D721Med (cell line): Measurements from ENCODE around the gene PKDREJ.

Experiments used
- DNase-seq: peaks from one replicate; pipeline ENCODE4 v3.0.0; 2011; ENCODE audit warnings: low spot score; ENCODE audit not compliant: insufficient read length
- FAIRE-seq: peaks from 2 replicates; lab custom pipeline; 2011; peaks lifted over from hg19 to GRCh38; lab: Jason Lieb, UNC
- CTCF ChIP-seq: IDR thresholded peaks from 2 replicates; pipeline ENCODE4 v1.5.1; 2012; ENCODE audit warnings: mild to moderate bottlenecking, control low read depth; ENCODE audit not compliant: insufficient read depth; ENCODE audit errors: missing control alignments

PKDREJ gene

GRCh38 chr22:46260038-46260437 is 3.1 kb downstream of the PKDREJ start:
- no peak for TF ChIP-seq CTCF
- DNase-seq: no peak
- no peak for FAIRE-seq

GRCh38 chr22:46259374-46259773 is 3.8 kb downstream of the PKDREJ start:
- TF ChIP-seq CTCF: no peak
- FAIRE-seq (no peak), DNase-seq (no peak)

- TF ChIP-seq CTCF: no peak
- FAIRE-seq (no peak), DNase-seq (no peak)
Observed at GRCh38 chr22:46256358-46256958, 6.7 kb downstream of the PKDREJ start.

GRCh38 chr22:46251816-46252380 is 11.2 kb downstream of the PKDREJ start:
- no peak for TF ChIP-seq CTCF
- DNase-seq: no peak
- FAIRE-seq: no peak

GRCh38 chr22:46251266-46251665 is 11.9 kb downstream of the PKDREJ start:
- DNase-seq (no peak), FAIRE-seq (no peak)
- no peak for TF ChIP-seq CTCF

- DNase-seq: no peak
Observed at GRCh38 chr22:46250783-46251125, 12.4 kb downstream of the PKDREJ start.

More at GRCh38 chr22:46250783-46251125, 12.4 kb downstream of the PKDREJ start:
- TF ChIP-seq CTCF: no peak
- no peak for FAIRE-seq
